Measurements from ENCODE around the gene FITM1.

Gene FITM1

GRCh38 chr14:24130380-24130716 lies at the start of gene FITM1:
TSS of gene FITM1 (plus strand) at chr14:24130659. CDS start at chr14:24131564, 905 bp downstream.
- DNase-seq = no peak

- DNase-seq = peak in 11 of 14 donors; percentile 11 to 80 (median 54)
Observed at GRCh38 chr14:24080888-24081738, 49.3 kb upstream of the FITM1 start.

GRCh38 chr14:24081739-24082211 lies 48.7 kb upstream of the FITM1 start:
- DNase-seq = peak in 1 of 14 donors; percentile 35

GRCh38 chr14:24082411-24083080 lies 47.9 kb upstream of the FITM1 start:
- no peak for DNase-seq

- no peak for DNase-seq
Observed at GRCh38 chr14:24083462-24083861, 47.0 kb upstream of the FITM1 start.

GRCh38 chr14:24084440-24084839 lies 46.0 kb upstream of the FITM1 start:
- DNase-seq = no peak

GRCh38 chr14:24085215-24085614 lies 45.2 kb upstream of the FITM1 start:
- DNase-seq = no peak

GRCh38 chr14:24086193-24086955 lies 44.1 kb upstream of the FITM1 start:
- DNase-seq = no peak

- no peak for DNase-seq
Observed at GRCh38 chr14:24087004-24087403, 43.5 kb upstream of the FITM1 start.

GRCh38 chr14:24088095-24088494 lies 42.4 kb upstream of the FITM1 start:
- DNase-seq = no peak

GRCh38 chr14:24089890-24090289 lies 40.6 kb upstream of the FITM1 start:
- DNase-seq = no peak

GRCh38 chr14:24092110-24092504 lies 38.4 kb upstream of the FITM1 start:
- DNase-seq = no peak

GRCh38 chr14:24092505-24093206 lies 37.8 kb upstream of the FITM1 start:
- no peak for DNase-seq

- DNase-seq = no peak
Observed at GRCh38 chr14:24093207-24093900, 37.1 kb upstream of the FITM1 start.

- peak in 13 of 14 donors; percentile 48 to 85 (median 71) for DNase-seq
Observed at GRCh38 chr14:24093901-24094840, 36.3 kb upstream of the FITM1 start, which contains the start of gene PCK2. TSS of gene PCK2 (plus strand) at chr14:24094311. CDS start at chr14:24094406, 95 bp downstream.

- peak in 3 of 14 donors; percentile 30 to 52 (median 41) for DNase-seq
Observed at GRCh38 chr14:24094841-24095270, 35.6 kb upstream of the FITM1 start.

GRCh38 chr14:24095271-24096068 lies 35.0 kb upstream of the FITM1 start:
- DNase-seq = peak in 6 of 14 donors; percentile 14 to 47 (median 34)

GRCh38 chr14:24096545-24097181 lies 33.8 kb upstream of the FITM1 start:
- DNase-seq = no peak
